Measurements from ENCODE around the gene PRDX4.
"Not testable (repeated sequence)": the region's sequence is repeated elsewhere in the genome, so short reads cannot be mapped to it uniquely, and the experiment has no call there.

The PRDX4 gene
- total RNA-seq = 4.1 to 94.7 (median 19.1) reads per million in 3 experiments

DNA sequence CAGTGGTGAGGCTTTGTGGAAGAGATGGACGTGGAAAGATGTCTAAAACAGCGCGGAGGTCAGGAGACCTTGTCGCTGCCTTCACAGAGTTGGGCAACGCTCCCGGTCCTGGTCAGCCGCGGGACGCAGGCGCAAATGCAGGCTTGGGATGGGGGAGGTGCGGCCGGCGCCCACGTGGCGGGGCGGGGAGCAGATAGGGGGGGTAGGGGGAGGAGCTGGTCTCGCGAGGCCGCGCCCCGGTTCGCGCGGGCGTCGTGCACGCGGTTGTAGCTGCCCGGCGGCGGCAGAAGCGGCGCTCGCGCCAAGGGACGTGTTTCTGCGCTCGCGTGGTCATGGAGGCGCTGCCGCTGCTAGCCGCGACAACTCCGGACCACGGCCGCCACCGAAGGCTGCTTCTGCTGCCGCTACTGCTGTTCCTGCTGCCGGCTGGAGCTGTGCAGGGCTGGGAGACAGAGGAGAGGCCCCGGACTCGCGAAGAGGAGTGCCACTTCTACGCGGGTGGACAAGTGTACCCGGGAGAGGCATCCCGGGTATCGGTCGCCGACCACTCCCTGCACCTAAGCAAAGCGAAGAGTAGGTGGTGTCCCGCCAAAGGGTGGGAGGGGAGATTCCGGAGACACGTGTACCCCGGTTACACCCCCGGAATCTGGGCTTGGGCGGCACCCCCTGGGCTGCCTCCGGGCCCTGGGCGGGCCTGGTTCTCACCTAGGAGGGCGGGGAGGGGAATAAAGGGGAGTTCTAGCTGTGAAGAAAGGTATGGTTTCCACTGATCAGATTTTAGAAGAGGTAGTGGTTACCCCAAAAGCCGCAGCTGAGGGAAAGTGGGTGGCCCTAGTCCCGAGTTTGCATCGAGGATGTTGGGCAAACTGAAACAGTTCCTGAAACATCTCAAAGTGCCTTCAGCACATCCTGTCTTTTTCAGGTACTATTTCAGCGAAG lies at the start of gene PRDX4:
Gene PRDX4 (plus strand): TSS at position 255 of the 939 bp plus-strand sequence. CDS start 78 bp downstream, at position 333.
- peak; percentile 64 for DNase-seq

DNA sequence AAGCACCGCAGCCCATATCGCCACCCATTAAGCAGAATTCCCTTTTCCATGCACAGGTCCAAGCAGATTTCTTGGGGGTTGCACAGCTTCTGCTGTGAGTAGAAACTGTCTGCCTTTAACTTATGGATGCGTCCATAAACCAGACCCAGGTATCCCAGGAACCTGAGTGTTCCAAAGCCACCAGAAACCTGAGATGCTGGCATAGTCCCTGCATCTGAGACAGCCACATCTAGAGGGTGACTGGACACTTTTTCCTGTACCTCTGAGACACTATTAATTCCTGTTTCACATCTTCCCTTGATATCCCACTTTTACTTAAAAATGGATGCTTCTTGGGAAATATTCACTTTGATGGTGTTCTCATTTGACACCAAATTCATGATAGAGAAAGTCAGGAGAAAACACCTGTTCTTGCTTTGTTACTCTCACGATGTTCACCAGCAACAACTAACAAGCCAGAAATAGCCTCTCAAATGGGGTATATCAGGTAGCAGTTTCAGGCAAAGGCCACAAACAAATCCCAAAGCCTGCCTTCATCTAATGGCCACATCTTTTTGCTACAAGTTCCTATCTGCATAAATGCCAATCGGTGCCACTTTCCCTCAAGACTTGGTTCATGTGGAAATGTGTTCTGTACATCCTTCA lies 45.5 kb upstream of the PRDX4 start:
- no peak for DNase-seq

DNA sequence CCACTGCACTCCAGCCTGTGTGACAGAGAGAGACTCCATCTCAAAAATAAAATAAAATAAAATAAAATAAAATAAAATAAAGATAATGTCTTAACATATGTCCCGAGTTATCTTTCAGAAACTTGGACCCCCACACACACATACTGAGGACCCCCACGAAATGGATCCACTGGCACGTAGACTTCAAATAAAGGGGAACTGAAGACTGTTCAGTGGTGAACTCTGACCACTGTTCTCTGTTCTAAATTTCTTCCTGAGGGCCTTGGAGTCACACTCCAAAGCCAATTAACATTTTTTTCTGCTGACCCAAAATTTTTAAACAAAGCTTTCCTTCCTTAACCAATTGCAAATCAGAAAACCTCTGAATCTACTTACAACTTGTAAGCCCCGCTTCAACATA lies 43.5 kb upstream of the PRDX4 start:
- DNase-seq = no peak

DNA sequence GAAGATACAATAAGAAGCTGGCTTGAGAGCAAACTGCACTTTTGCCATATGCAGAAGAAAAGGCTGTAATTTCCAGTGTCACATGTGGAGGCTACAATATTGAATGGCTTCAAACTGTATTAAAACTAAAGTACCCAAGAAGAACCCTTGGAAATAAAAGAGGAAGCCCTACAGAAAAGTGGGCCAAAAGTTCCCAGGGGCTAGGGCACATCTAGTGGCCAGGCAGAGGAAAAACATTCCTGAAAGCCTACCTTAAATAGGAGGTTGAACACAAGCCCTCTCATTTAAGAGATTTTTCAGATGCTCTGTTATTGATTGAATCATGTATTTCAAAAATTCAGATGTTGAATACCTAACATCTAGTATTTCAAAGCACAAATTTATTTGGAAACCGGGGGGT lies 40.6 kb upstream of the PRDX4 start:
- DNase-seq = no peak

DNA sequence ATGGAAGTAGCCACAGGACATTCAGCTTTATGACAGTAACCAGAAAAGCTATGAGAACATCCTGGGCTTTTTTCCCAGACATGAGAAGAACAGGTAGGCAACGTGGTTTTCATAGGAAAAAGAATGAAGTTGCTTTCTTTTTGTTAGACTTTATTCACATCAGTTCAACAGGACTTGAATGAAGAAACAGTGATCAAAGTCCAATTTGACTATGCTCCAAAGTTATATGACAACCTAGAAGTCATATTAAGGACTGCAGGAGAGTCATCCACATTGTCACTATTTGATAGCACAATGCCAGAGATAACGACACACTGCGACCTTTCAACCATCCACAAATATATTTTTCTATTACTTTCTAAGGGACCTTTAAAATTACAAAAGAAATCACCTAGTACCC lies 39.2 kb upstream of the PRDX4 start:
- no peak for DNase-seq

DNA sequence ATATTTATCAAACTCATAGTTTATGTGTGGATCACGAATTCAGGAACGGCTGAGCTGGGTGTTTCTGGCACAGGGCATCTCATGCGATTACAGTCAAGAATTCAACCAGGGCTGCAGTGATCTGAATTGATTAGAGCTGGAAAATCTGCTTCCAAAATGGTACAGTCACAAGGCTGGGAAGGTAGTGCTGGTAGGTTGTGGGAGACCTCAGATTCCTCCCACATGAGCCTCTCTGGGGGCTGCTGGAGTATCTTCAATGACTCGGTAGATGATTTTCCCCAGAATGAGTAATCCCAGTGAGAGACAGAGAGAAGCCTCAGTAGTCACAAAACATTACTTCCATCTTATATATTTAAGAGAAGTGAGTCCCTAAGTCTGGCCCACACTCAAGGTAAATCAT lies 36.2 kb upstream of the PRDX4 start:
- no peak for DNase-seq

DNA sequence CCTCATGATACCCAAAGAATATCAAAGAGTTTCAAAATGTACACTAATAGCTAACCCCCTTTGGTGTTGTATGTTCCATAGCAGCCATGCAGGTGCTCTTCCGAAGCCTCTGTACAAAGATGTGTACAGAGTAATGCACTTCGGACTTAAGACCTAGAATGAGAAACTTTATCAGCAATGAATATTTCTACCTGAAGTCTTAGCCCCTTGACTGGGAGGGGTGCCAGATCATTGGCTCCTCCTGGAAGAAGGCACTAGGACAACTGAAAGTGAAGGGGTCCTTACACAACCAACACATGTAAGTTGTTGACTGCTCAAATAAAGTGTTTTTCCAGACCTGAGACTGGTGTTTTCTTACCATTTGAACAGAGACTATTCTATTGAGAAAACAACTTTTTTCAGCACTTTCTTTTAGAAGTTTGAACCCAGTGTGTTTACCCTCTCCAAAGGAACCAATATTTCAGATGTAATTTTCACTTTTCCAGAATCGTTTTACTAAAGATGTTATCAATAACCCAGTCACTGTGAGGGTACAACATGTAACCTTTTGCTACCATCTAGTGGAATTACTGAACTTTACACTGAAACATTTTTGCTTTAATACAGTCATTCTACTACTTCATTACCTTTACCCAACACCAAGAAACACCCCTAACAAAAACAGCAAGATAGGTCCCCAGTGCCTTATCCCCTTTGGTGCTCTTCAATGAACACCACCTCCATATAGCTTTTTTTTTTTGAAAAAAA lies 33.3 kb upstream of the PRDX4 start:
- DNase-seq = no peak

DNA sequence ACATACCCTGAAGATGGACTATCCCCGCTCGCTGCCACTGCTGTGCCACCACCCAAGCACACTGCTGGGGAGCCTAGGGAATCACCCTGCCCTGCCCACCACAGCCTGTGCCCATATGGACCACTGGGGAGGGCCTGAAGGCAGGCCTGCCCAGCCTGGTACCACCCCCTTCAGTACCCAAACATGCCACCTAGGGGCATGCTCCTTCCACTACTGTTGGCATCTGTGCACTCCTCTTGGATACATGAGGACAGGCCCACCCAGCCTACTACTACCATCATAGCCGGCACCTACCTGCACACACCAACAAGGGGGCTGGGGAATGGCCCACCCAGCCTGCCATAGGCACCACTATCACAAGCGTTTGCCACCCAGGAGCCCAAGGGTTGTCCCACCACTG lies 30.1 kb upstream of the PRDX4 start:
- DNase-seq = no peak

DNA sequence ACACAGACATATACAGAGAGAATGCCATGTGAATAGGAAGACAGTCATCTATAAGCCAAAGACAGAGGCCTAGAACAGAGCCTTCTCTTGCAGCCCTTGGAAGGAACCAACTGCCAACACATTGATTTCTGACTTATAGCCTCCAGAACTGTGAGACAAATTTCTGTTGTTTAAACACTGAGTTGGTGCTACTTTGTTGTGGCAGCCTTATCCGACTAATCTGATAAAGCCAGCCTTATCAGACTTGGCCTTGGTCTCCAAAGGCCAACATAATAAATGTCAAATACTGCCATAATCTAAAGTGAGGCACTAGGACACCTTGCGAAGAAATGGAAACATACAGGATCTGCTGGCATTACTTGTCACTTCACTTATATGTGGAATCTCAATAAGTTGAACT lies 24.3 kb upstream of the PRDX4 start:
- DNase-seq = no peak

DNA sequence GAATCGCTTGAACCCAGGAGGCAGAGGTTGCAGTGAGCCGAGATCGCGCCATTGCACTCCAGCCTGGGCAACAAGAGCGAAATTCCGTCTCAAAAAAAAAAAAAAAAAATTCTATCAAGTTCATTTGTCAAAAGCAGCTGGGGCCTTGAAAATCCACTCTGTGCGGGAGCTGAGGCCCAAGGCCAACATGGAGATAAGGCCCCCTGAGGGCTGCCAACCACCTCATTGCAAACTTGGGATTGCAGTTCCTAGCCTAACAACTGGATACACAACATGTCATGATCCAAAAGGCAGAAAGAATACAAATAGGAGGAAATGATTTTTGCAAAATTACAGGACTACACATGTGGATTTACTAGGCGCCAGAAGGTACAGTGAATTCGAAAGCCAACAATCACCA lies 22.5 kb upstream of the PRDX4 start:
- no peak for DNase-seq

DNA sequence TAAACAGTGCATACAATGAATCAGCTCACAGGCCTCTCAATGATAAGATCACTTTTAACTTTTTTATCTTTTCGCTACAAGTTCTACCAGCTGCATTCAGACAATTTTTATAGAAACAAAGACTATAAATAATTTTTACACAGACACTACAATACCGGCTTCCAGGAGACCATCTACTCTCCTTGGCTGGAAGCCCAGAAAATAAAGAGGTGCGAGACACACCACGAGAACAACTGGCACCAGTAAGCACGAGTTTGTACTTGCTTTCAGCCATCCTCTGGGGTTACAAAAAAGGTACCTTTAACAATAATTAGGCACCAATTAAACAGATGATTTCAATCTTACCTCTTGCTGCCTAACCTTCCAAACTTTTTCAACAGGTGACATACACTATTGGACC lies 11.2 kb upstream of the PRDX4 start:
- no peak for DNase-seq

DNA sequence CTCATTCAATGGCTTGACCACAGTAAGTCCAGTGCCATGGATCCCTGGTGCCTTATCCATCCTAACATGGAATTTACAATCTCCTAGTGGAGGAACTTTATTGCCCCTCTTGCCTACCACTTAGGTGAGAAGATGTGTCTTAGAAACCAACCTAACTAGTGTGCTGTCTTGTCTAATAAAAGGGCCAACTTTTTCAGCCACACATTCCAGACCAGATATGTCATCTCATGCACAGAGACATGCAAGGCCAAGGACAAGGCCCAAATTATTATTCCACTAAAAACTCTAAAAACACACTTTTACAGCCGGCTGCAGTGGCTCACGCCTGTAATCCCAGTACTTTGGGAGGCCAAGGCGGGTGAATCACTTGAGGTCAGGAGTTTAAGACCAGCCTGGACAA lies 10.6 kb upstream of the PRDX4 start:
- DNase-seq = no peak

DNA sequence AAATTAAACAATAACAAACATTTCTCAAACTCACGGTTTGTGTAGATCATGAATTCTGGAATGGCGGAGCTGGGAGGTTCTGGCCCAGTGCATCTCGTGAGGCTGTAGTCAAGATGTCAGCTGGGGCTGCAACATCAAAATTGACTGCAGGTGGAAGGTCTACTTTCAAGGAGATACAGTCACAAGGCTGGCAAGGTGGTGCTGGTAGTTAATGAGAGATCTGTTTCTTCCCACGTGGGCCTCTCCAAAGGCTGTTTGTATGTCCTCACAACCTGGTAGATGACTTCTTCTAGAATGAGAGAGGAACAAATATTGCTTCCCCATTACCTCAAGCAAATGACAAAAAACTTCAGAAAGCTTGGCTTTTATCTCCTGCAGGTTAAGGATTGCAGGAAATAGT lies 8.0 kb upstream of the PRDX4 start:
- no peak for DNase-seq

DNA sequence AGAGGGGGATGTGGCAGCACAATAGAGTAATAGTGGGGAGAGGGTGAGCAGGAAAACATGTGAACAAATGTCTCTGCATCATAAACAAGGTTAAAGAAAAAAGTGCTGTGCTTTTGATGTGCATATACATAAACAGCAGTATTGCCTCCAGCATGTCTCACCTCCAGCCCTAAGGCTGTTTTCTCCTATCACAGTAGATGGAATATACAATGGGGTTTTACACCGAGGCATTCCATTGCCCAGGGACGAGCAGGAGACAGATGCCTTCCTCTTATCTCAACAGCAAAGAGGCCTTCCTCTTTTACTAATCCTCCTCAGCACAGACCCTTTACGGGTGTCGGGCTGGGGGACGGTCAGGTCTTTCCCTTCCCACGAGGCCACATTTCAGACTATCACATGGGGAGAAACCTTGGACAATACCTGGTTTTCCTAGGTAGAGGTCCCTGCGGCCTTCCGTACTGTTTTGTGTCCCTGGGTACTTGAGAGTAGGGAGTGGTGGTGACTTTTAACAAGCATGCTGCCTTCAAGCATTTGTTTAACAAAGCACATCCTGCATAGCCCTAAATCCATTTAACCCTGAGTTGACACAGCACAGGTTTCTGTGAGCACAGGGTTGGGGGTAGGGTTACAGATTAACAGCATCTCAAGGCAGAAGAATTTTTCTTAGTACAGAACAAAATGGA lies 7.1 kb upstream of the PRDX4 start:
- DNase-seq = not testable (repeated sequence)

DNA sequence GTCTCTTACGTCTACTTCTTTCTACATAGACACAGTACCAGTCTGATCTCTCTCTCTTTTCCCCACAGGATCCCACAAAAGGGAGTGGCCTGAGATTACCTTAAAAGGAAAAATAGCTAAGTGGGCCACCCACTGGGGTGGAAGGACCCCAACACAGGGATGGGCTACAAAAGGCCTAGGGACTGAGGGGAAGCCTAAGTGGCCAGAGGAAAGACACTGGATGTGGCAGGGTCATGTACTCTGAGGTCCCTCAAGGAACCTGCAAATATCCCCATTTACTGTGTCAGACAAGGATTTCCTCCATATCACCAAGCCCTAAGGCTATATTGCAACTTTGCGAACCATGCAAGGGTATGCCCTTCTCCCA lies 6.5 kb upstream of the PRDX4 start:
- no peak for DNase-seq

DNA sequence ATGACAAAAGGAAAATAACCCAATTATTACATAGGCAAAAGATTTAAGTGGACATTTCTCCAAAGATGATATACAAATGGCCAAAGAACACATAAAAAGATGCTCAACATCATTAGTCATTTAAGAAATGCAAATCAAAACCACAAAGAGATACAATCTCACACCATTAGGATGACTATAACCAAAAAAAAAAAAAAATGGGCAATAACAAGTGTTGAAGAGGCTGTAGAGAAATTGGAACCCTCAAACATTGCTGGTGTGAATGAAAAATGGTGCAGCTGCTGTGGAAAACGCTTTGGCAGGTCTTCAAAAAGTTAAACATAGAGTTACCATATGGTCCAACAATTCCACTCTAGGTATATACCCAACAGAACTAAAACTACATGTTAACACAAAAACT lies 5.6 kb upstream of the PRDX4 start:
- no peak for DNase-seq

DNA sequence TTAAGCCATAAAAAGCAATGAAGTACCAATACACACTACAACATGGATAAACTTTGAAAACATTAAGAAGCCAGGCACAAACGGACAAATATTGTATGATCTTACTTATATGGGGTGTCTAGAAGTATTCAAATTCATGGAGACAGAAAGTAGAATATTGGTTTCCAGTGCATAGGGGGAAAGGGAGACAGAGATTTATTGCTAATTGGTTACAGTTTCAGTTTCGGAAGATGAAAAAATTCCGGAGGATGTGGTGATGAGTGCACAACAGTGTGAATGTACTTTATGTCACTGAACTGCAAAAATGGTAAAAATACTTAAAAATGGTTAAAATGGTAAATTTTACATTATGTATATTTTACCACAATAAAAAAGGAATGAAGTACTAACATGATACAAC lies 5.1 kb upstream of the PRDX4 start:
- DNase-seq = peak; percentile 22

DNA sequence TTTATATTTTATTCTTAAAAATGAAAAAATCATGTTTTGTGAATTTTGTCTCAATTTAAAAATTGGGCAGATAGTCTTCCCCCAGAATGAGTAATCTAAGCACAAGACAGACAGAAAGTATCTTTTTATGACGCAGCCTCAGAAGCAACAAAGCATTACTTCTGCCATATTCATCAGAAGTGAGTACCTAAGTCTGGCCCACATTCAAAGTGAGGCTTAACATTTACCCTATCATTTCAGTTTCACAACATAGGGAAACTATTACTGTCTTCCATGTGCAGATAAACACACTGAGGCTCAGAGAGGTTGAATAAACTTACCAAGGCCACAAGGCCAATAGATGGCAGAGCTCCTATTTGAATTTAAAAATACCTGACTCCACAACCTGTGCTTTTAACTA lies 4.4 kb upstream of the PRDX4 start:
- no peak for DNase-seq

DNA sequence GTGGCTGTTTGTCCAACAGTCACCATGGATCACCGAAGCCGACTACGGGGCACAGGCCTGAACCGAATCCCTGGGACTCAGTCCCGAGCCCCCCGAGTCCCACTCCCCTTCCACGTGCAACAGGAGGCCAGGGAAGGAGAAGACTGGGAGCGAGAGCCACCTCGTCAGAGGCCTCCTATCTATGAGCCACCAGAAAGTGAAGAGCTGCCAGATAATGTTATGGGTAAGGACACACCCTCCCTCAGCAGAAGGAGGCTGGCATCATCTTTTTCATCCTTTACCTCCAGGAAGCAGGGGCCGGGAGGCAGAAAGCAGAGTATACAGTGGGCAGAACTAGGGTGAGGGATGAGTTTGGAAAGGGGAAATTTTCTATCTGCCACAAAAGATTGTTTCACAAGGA lies 2.8 kb upstream of the PRDX4 start:
- no peak for DNase-seq

DNA sequence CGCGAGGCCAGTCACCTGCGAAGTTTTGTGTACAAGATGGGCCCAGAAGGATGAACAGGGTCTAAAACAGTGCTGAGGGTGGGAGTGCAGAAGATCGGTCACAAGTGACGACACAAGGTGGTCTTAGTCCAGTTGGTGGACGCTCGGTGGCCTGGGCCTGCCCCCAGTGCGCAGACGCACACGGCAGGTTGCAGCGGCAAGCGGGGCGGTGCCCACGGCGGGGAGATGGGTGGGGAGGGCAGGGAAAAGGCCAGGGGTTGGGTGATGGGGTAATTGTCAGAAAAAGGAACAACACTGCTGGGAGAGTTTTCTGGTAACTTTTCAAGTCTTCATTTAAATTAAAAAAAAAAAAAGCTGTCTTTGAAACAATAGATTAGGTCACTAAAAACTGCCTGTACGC lies 1.0 kb upstream of the PRDX4 start:
- DNase-seq = no peak

DNA sequence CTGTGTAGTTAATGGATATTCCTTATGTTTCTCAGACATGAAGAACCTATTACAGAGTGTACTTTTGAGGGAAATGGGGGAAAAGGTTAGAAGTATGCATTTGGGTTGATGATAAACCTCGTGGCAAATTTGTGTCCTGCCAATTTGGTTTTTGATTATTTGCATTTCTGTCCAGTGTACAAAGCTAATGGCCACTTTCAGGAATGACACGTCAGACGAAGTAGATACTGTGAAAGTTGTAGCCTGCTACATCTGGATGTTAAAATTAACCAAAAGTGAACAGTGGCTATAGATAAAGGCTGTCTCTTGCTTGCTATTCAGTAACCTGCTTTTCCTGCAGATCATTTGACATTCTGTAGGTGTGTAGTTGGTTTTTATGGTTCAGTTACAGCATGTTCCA lies 1.0 kb downstream of the PRDX4 start:
- no peak for DNase-seq

DNA sequence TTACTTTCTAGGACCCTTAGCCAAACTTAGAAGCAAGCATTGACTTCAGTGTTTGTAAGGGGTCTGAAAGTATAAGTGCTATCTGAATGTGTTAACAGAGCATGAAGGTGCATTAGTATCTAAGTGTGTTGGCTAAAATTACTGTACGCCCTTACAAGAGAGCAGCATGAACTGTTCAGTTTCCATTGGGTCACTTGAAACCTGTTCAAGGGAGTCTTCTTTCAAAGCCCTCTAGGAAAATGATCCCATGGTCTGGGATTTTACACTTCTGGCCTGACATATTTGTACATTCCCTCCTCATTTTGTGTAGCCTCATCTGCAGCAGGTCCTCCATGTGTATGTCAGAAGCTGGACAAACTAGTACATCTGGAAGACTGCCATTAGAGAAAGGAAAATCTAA lies 3.2 kb downstream of the PRDX4 start:
- no peak for DNase-seq

DNA sequence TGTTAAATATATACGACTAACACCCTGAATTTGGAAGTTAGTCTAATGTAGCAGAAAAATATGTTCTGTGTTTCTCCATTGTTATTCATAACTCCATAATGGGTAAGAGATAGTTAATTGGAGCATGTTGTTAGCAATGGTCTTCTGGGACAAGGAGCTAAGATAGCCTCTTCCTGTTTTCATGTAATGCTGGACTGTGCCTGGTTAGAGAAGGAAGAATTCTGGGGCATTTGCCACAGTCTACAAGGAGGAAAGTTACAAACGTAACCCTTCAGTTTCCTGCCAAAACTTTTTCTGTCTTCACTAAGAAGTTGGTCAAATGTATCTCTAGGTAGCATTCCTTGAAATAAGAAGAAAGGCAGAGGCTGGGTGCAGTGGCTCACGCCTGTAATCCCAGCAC lies 5.8 kb downstream of the PRDX4 start:
- DNase-seq = no peak
